HG02571 (cell line): ENCODE data around the gene MEIS1.

Source experiments
- ATAC-seq: cut with Tn5 transposase; IDR thresholded peaks from one replicate; pipeline ENCODE4 v1.9.1; 2021; ENCODE audit warnings: mild to moderate bottlenecking, moderate library complexity; ENCODE audit not compliant: unreplicated experiment

The MEIS1 gene

GRCh38 chr2:66443186-66443978 lies 8.5 kb downstream of the MEIS1 start:
- no peak for ATAC-seq

- no peak for ATAC-seq
Measured at GRCh38 chr2:66443979-66444861, 9.3 kb downstream of the MEIS1 start.

GRCh38 chr2:66445076-66445924 lies 10.4 kb downstream of the MEIS1 start:
- no peak for ATAC-seq

GRCh38 chr2:66445925-66446871 lies 11.3 kb downstream of the MEIS1 start:
- no peak for ATAC-seq

- ATAC-seq: no peak
Measured at GRCh38 chr2:66446941-66447340, 12.0 kb downstream of the MEIS1 start.

DNA sequence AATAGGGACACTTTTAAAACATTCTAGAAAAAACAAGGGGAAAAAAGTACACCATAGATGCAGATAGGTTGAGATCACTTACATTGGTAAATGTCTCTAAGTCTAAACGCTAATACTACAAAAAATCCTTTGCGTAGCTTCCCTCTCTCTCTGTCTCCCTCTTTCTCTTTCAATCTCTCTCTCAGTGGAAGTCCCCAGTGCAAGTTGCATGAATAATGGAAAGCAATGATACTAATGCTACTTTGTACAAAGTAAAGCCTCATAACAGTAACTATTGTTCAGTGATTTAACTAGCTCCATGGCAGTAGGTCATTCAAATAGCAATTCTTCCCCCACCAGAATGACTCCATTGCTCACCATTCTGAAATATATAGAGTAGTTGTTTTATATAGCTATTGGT lies 12.8 kb downstream of the MEIS1 start:
- ATAC-seq: no peak

- no peak for ATAC-seq
Measured at GRCh38 chr2:66448136-66448991, 13.4 kb downstream of the MEIS1 start.

- no peak for ATAC-seq
Measured at GRCh38 chr2:66452214-66452613, 17.3 kb downstream of the MEIS1 start.

DNA sequence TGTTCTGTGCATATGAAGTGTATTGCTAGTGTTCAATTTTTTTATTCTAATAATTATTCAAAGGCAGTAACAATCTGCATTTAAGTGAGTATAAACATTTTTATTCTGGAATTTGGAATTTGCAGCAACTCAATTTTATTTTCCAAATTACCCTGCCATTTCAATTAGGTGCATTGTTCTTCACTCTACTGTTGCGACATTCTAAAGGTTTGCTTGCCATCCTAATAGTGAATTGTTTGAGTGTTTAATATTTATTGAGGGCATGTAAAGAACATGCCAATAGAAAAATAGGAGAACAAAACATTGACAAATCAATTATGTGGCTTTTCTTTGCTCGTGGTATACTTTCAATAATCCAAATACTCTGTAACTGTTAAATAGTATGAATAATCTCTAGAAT lies 18.0 kb downstream of the MEIS1 start:
- no peak for ATAC-seq

- ATAC-seq: no peak
Measured at GRCh38 chr2:66455490-66455889, 20.6 kb downstream of the MEIS1 start.

- ATAC-seq: no peak
Measured at GRCh38 chr2:66456183-66457041, 21.5 kb downstream of the MEIS1 start.

GRCh38 chr2:66457545-66457944 lies 22.6 kb downstream of the MEIS1 start:
- ATAC-seq: no peak

DNA sequence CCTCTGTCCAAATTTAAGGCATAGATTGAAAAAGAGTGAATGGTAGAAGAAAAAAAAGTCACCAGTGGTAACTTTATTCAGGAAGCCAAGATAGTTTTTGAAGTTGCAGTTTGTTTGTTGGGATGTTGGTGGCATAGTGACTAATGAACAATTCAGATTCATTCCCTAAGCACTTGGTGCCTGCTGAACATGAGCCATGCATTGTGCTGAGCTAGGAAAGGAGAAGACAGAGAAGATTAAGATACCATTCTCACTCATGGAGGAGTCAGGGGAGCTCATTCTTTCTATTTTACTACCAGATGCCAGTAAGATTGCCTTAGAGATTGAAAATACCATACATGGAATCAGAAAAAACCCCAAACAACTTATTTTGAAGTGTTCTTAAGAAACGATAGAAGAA lies 25.1 kb downstream of the MEIS1 start:
- ATAC-seq: no peak

DNA sequence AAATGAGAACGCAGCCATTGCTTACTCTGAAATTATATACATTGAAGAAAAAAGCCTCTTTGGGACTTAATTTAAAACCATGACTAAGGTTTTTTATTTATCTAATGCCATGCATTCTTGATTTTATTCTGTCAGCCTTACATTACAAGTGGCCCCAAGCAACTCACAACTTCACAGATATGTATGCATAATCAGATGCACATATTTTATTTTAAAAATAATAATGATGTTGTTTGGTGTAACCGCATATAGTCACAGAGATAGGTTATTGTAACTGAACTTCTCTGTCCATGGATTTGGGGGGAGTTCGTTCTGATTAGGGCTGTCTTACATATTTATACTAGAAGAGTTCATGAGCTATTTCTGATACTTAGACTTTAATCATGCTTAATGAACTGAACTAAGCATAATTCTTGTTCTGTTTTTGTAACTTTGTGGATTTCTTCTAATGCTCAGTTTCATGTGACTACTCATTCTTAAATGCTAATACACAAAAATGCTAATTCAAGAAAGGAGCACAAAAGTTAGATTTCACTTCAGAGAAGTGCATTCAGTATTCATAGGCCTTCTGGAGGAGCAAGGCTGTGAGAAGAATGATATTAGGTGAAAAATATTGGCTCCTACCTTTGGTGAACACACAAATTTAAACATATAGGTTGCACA lies 26.2 kb downstream of the MEIS1 start:
- no peak for ATAC-seq

- no peak for ATAC-seq
Measured at GRCh38 chr2:66461664-66462500, 27.0 kb downstream of the MEIS1 start.

GRCh38 chr2:66462501-66462825 lies 27.5 kb downstream of the MEIS1 start:
- no peak for ATAC-seq

- ATAC-seq: no peak
Measured at GRCh38 chr2:66463206-66463755, 28.4 kb downstream of the MEIS1 start.
